ENCODE data around the gene PDE4D. TPM values are rescaled to one million over a fixed set of nuclear protein-coding genes. Genes with fewer than 3 reads are reported as not detected.

The PDE4D gene
- total and polyA plus RNA-seq, 2 of the 4 experiments (the other 2 are of a cell fraction), result 1.4 to 7.9 TPM

DNA sequence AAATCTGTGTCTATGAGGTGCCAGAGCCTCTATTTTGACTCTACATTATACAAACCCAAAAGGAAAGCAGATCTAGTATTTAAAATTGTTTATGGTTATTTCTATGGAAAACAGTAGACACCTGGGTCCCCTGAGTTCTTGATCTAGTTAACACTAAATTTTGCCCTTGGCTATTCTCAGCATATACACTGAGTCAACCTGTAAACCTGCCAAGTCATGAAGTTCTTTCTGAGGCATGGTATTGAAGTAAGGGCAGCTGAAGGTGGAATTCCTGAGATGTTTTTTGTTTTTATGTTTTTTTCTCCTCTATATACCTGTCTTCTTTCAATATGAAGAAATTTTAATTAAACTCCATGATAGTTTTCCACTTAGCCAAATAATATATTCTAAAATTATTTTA, 120.2 kb downstream of the PDE4D start:
- Histone ChIP-seq H3K27ac (ENCODE audit: insufficient read depth, low read length) (no peak overlapping the region), H4K5ac (ENCODE audit: low read depth, low read length) (no peak overlapping the region), H4K91ac (ENCODE audit: insufficient read depth, low read depth, low read length) (no peak overlapping the region), H2AK9ac (replicated peaks; ENCODE audit: low read depth, low read length, poor library complexity) (no peak overlapping the region), H2BK5ac (ENCODE audit: low read depth, low read length, poor library complexity, severe bottlenecking) (no peak overlapping the region), H2BK120ac (ENCODE audit: low read depth, low read length) (no peak overlapping the region), H4K20me1 (ENCODE audit: insufficient read depth, low read length) (no peaks in the 10 kb centered on the region), H3K36me3 (ENCODE audit: control insufficient read depth, insufficient read depth, low read length) (no peaks in the 10 kb centered on the region), H2AFZ (replicated peaks; ENCODE audit: low read length, poor library complexity) (no peak overlapping the region), H3K79me1 (ENCODE audit: low read depth in 1 of 2, low read length in 2 of 2) (no peaks in the 10 kb centered on the region), H3K4me1 (ENCODE audit: control insufficient read depth, insufficient read depth, low read length) (no peaks in the 10 kb centered on the region), H3K18ac (ENCODE audit: low read depth, low read length) (no peak overlapping the region), H3K4me2 (ENCODE audit: low read depth, low read length) (no peak overlapping the region), H3K4ac (ENCODE audit: low read depth, low read length) (no peak overlapping the region), H2BK15ac (ENCODE audit: low read depth, low read length) (no peak overlapping the region), H3K4me3 (ENCODE audit: insufficient read depth, low read depth, low read length) (no peak overlapping the region), H3K27me3 (ENCODE audit: control insufficient read depth, insufficient read depth, low read length) (peaks cover 2% of the 10 kb centered on the region), H2AK5ac (ENCODE audit: low read depth, low read length) (no peak overlapping the region), H3K9ac (ENCODE audit: low read depth, low read length) (no peak overlapping the region), H2BK20ac (ENCODE audit: low read depth, low read length) (no peak overlapping the region), H4K8ac (ENCODE audit: low read depth in 2 of 2, low read length in 2 of 2) (no peak overlapping the region), H3K9me1 (ENCODE audit: insufficient read depth, low read length) (no peaks in the 10 kb centered on the region), H3K23ac (ENCODE audit: low read depth, low read length) (no peak overlapping the region), H3K56ac (ENCODE audit: extremely low read depth, insufficient read depth, low read length) (no peak overlapping the region), H3K14ac (replicated peaks; ENCODE audit: low read depth, low read length) (no peak overlapping the region), H3K9me3 (ENCODE audit: control insufficient read depth, insufficient read depth, low read length) (no peaks in the 10 kb centered on the region)
- dilution Hi-C loops (cut with HindIII; ENCODE audit: low sequenced_read_pairs, unreplicated experiment) (no loop called here), in situ Hi-C loops (cut with MboI; ENCODE audit: low sequenced_read_pairs) (no loop called here), intact Hi-C loops (cut with micrococcal nuclease) (no loop called here)
- DNase-seq (no peak), ATAC-seq (ENCODE audit: low read depth) (no peak)
- BruUV-seq (replicated peaks), result no TSS peak
- POLR2A ChIA-PET (ENCODE audit: unreplicated experiment), result no interaction called here
- TF ChIP-seq, protein P1, sequence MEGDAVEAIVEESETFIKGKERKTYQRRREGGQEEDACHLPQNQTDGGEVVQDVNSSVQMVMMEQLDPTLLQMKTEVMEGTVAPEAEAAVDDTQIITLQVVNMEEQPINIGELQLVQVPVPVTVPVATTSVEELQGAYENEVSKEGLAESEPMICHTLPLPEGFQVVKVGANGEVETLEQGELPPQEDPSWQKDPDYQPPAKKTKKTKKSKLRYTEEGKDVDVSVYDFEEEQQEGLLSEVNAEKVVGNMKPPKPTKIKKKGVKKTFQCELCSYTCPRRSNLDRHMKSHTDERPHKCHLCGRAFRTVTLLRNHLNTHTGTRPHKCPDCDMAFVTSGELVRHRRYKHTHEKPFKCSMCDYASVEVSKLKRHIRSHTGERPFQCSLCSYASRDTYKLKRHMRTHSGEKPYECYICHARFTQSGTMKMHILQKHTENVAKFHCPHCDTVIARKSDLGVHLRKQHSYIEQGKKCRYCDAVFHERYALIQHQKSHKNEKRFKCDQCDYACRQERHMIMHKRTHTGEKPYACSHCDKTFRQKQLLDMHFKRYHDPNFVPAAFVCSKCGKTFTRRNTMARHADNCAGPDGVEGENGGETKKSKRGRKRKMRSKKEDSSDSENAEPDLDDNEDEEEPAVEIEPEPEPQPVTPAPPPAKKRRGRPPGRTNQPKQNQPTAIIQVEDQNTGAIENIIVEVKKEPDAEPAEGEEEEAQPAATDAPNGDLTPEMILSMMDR (conservative IDR thresholded peaks at IDR 0.05; ENCODE audit: low read depth, low read length), result no peak
- TF ChIP-seq, protein P2, sequence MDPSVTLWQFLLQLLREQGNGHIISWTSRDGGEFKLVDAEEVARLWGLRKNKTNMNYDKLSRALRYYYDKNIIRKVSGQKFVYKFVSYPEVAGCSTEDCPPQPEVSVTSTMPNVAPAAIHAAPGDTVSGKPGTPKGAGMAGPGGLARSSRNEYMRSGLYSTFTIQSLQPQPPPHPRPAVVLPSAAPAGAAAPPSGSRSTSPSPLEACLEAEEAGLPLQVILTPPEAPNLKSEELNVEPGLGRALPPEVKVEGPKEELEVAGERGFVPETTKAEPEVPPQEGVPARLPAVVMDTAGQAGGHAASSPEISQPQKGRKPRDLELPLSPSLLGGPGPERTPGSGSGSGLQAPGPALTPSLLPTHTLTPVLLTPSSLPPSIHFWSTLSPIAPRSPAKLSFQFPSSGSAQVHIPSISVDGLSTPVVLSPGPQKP (IDR thresholded peaks at IDR 0.05; ENCODE audit: borderline replicate concordance, low read depth, low read length), result no peak
- CTCF ChIA-PET, result no interaction called here

All from IMR-90 (cell line).